Hepatocyte (in vitro differentiated cells): ENCODE results near the gene NOX5.

Experiments
- EZH2 ChIP-seq: fragments of 200-600 bp; sonication (generic); IDR thresholded peaks from 2 replicates; pipeline ENCODE4 v1.6.1; 2016; ENCODE audit warnings: antibody characterized with exemption, mild to moderate bottlenecking, borderline replicate concordance
- EZH2phosphoT487 ChIP-seq: fragments of 200-600 bp; sonication (generic); IDR thresholded peaks from one replicate; pipeline ENCODE4 v1.6.1; 2018; ENCODE audit warnings: antibody characterized with exemption, mild to moderate bottlenecking, low read depth, moderate library complexity; ENCODE audit not compliant: unreplicated experiment, severe bottlenecking
- TF ChIP-seq, protein P1 (sequence below): fragments of 200-600 bp; sonication (generic); IDR thresholded peaks from 2 replicates; pipeline ENCODE4 v1.5.1; 2016; ENCODE audit warnings: antibody characterized with exemption, mild to moderate bottlenecking; ENCODE audit not compliant: poor library complexity

DNA sequence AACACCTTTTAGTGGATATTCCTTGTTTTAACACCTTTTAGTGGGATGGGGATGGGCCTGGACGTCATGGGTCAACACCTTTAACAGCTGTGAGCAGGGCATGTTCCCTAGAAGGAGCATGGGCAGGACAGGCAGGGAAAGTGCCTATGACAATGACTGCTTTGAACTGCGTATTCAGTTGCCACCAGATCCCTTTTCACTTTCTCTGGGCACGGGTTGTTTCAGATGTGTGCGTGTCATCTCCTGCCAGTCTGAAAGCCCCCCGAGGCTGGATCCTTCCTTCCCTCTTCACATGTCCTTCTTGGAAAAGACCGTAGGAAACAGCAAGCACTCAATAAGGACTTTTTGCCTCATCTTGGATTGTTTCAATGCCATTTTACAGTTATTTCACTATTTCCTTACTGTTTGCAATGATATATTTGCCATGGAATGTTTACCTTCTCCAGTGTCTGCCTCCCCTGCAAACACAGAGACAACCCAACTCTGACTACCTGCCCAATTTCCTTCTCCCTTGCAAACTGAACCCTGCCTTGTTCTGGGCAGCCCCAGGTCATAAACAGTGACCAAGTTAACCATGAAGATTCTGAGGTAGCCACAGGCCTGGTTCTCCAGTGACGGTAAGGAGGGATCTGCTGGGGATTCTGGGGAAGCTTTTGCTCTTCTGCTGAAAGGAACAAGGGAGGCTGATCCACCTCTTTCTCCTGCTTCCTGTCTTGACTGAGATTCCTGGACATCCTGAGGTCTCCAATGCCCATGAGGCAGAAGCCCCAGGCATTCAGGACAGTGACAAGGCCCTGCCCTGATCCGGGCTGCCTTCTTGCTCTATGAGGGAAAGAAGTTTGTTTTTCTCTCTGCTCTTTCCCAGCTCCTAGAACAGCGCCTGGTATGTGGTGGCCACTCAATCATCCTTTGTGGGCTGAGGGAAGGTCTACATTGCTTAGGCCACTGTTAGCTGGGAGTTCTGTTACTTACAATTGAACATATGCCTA is 51.8 kb downstream of the NOX5 start:
- TF ChIP-seq, protein P1, sequence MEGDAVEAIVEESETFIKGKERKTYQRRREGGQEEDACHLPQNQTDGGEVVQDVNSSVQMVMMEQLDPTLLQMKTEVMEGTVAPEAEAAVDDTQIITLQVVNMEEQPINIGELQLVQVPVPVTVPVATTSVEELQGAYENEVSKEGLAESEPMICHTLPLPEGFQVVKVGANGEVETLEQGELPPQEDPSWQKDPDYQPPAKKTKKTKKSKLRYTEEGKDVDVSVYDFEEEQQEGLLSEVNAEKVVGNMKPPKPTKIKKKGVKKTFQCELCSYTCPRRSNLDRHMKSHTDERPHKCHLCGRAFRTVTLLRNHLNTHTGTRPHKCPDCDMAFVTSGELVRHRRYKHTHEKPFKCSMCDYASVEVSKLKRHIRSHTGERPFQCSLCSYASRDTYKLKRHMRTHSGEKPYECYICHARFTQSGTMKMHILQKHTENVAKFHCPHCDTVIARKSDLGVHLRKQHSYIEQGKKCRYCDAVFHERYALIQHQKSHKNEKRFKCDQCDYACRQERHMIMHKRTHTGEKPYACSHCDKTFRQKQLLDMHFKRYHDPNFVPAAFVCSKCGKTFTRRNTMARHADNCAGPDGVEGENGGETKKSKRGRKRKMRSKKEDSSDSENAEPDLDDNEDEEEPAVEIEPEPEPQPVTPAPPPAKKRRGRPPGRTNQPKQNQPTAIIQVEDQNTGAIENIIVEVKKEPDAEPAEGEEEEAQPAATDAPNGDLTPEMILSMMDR, result no peak
- no peak for TF ChIP-seq EZH2
- TF ChIP-seq EZH2phosphoT487, result no peak
